Stimulated activated CD4-positive, alpha-beta T cell treated with anti-CD3 and anti-CD28 coated beads, Interleukin-12 subunit alpha, Interleukin-12 subunit beta, amount 100 ng/mL, for 48 hours (primary cell): ENCODE measurements around the gene GNL1.
"Not testable (repeated sequence)": the region's sequence is repeated elsewhere in the genome, so short reads cannot be mapped to it uniquely, and the experiment has no call there.

Source experiments
- DNase-seq, 3 donors: peaks; one replicate each; pipeline ENCODE4 v3.0.0-alpha.2; 2020; ENCODE audit warnings: low read depth in 2 of 3, low spot score in 1 of 3

The GNL1 gene

GRCh38 chr6:30533460-30534294 lies 22.6 kb downstream of the GNL1 start:
- DNase-seq, result no peak

DNA sequence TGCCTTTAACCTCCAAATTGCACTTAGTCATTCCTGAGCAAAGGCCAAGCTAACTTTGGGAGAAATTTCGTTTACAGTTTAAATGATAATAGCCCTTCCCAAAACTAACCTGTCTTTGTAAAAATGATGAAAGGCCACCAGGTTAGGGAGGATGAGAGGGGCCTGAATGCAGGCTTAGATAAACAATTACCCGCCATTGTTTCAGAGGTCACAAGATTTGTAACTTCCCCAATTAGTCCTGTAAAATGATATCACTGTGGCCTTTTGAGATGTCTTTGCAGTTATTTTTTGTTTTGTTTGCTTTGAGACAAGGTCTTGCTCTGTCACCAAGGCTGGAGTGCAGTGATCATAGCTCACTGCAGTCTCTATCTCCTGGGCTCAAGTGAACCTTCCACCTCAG lies 26.3 kb downstream of the GNL1 start:
- no peak for DNase-seq

- peak in 1 of 3 donors; percentile 37 for DNase-seq
These were observed 26.9 kb downstream of the GNL1 start for GRCh38 chr6:30529349-30529875.

- not testable (repeated sequence) for DNase-seq
These were observed 29.8 kb downstream of the GNL1 start for GRCh38 chr6:30526444-30526843.

GRCh38 chr6:30521952-30522351 lies 34.3 kb downstream of the GNL1 start:
- not testable (repeated sequence) for DNase-seq

GRCh38 chr6:30521082-30521481 lies 35.2 kb downstream of the GNL1 start:
- not testable (repeated sequence) for DNase-seq

- no peak for DNase-seq
These were observed 35.8 kb downstream of the GNL1 start for GRCh38 chr6:30520522-30520921.

GRCh38 chr6:30518505-30519145 lies 37.7 kb downstream of the GNL1 start:
- DNase-seq, result not testable (repeated sequence)

GRCh38 chr6:30517767-30518504 lies 38.4 kb downstream of the GNL1 start:
- DNase-seq, result not testable (repeated sequence)

DNA sequence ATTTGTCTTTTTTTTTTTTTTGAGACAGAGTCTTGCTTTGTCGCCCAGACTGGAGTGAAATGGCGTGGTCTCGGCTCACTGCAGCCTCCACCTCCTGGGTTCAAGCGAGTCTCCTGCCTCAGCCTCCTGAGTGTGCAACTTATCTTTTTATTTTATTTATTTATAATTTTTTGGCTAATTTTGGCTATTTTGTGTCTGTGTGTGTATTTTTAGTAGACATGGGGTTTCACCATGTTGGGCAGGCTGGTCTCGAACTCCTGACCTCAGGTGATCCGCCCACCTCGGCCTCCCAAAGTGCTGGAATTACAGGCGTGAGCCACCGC lies 39.6 kb downstream of the GNL1 start:
- not testable (repeated sequence) for DNase-seq

DNA sequence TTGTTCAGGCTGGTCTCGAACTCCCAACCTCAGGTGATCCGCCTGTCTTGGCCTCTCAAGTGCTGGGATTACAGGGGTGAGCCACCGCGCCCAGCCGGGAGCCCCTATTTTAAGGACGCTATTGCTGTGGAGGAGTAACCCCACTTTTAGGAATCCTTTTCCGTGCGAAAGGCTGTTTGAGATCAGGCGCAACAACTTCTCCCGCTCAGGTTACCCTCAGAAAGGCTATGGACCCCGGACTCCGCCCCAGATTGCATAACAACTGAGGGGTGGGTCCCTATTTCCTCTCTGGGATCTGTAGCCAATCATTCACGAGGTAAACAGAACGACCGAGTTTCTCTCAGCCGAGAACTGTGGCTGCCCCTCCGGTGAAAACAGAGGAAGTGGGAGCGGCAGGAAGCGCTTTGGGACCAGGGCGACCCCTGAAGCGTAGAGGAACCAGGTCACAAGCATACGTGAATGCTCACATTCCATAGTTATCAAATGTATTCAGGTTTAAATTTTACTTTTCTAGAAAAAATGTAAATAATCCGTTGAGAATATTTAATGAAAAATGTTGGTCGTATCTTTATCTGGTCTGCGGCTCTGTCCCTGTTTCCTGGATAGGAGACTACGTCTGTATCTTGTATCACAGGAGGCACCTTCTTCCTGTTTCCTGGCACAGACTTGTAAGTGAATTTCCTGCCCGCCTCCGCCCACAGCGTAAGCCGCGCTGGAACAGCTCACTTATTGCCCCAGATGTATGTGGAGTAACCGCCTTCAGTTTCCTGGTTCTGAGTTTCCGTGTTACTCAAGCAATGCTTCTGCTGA lies 40.1 kb downstream of the GNL1 start:
- peak; percentile 88 to 90 (median 88) for DNase-seq

- DNase-seq, result no peak
These were observed 41.2 kb downstream of the GNL1 start for GRCh38 chr6:30515106-30515505.

- no peak for DNase-seq
These were observed 42.8 kb downstream of the GNL1 start for GRCh38 chr6:30513451-30513850.

DNA sequence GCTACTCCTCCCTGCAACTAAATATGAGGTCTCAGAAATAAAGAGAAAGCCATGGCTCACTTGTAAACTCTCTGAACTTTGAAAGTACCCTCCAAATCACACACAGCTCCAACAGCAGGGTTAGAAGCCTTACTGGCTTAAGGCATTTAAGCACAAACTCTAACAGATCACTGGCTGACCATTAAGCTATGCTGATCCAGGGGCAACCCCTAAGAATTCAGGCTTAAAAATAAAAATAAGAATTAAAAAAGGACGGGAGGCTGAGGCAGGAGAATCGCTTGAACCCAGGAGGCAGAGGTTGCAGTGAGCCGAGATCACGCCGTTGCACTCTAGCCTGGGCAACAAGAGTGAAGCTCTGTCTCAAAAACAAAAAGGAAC lies 45.1 kb downstream of the GNL1 start:
- DNase-seq, result no peak

- no peak for DNase-seq
These were observed 45.7 kb downstream of the GNL1 start for GRCh38 chr6:30510419-30511168.

DNA sequence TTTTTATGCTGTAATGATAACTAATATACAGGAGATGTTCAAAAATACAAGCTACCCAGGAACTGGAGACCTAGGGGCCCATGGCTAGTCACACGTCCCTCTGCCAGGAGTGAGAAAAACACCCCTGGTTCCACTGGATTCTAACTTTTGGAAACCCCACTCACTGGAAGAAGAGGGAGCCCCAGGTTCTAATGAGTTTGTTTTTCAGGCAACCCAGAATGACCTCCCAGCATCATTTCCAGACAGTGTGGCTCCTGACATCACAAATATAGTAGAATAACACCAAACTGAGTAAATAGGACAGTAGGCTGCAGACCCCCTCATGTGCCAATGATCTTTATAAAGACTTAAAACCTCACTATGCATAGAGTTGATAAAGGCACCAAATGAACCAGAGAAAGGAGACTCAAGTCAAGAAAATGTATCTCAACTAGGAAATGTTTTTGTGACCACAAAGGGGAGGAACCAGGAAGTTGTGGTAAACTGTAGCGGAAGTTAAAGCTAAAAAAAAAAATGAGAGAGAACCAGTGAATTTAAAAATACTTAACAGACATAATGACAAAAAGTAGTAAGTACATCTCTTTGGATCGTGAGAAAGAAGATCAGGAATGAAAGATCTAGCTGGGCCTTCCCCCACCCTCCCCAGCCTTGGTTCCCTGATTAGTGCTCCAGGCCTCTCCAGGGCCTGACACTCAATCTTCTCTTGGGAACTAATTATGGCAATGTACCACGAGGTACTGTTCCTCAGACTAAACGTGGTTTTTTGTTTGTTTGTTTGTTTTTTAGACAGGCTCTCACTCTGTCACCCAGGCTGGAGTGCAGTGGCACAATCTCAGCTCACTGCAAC lies 47.2 kb downstream of the GNL1 start:
- DNase-seq, result no peak

- DNase-seq, result no peak
These were observed 48.2 kb downstream of the GNL1 start for GRCh38 chr6:30507849-30508827.
